Astrocyte (in vitro differentiated cells and primary cell): ENCODE measurements around the gene CHST3.

ENCODE experiments used
- EZH2 ChIP-seq: IDR thresholded peaks from 2 replicates; pipeline ENCODE4 v1.6.1; 2012; ENCODE audit warnings: mild to moderate bottlenecking, low read length, inconsistent platforms; ENCODE audit not compliant: insufficient read depth
- TF ChIP-seq, protein P1 (sequence below): IDR thresholded peaks from 2 replicates; pipeline ENCODE4 v1.5.1; 2011; ENCODE audit warnings: low read depth, mild to moderate bottlenecking, inconsistent platforms, low read length, moderate library complexity; ENCODE audit not compliant: insufficient read depth

DNA sequence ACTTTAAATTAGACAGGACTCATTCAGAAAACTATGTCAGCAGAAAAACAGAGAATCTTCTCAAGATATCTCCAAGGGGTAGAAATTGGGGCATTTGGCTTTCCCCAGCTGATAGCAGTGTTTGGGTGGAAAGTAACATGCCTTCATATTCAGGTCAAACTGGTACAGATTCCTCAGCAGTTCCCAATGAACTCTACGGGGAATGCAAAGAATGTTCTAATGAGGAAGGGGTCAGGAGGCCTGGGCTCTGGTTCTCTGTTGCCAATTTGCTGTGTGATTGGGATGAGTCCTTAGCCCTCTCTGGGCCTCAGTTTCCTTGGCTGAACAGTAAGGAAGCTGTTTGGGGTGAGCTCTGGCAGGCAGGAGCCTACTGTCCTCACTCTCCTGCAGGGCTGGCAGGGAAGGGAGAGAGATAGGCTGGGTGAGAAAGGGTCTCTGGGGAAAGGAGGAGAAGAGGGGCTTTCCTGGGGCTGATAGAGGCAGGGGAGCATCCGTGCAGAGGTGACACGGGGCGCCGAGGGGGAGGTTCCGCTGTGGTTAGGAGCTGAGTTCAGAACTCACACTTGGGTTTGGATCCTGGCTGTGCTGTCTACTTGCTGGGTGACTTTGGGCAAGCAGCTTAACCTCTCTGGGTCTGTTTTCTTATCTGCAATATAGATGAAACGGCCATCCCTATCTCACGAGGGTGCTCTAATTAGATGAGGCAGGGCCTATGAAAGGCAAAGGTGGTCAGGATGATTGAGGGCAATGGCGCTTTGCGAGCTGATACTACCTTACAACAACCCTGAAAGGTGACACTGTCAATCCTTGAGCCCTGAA, 79.0 kb downstream of the CHST3 start:
- TF ChIP-seq, protein P1, sequence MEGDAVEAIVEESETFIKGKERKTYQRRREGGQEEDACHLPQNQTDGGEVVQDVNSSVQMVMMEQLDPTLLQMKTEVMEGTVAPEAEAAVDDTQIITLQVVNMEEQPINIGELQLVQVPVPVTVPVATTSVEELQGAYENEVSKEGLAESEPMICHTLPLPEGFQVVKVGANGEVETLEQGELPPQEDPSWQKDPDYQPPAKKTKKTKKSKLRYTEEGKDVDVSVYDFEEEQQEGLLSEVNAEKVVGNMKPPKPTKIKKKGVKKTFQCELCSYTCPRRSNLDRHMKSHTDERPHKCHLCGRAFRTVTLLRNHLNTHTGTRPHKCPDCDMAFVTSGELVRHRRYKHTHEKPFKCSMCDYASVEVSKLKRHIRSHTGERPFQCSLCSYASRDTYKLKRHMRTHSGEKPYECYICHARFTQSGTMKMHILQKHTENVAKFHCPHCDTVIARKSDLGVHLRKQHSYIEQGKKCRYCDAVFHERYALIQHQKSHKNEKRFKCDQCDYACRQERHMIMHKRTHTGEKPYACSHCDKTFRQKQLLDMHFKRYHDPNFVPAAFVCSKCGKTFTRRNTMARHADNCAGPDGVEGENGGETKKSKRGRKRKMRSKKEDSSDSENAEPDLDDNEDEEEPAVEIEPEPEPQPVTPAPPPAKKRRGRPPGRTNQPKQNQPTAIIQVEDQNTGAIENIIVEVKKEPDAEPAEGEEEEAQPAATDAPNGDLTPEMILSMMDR = no peak
- no peak for TF ChIP-seq EZH2
